HG03108 (cell line): ENCODE measurements around the gene ITCH.
"Not testable (repeated sequence)": the region's sequence is repeated elsewhere in the genome, so short reads cannot be mapped to it uniquely, and the experiment has no call there.

Experiments used
- ATAC-seq: cut with Tn5 transposase; IDR thresholded peaks from one replicate; pipeline ENCODE4 v1.9.1; 2021; ENCODE audit warnings: moderate library complexity; ENCODE audit not compliant: unreplicated experiment

ITCH gene

DNA sequence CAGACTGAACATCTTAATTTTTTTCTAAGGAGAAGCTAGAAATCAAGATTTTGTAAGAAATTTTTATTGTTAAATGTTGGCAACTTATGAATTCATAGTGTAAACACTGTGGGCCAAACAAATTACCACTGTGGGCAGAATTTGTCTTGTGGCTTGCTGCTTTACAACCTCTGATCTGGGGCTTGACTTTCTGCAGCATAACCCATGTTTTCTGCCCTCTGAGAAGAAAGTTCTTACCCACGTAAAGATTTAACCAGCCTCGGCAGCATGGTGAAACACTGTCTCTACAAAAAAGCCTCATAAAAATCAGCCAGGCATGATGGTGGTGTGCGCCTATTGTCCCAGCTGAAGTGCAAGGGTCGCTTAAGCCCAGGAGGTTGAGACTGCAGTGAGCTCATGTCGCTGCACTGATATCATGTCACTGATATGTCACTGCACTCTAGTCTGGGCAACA lies 12.9 kb downstream of the ITCH start:
- no peak for ATAC-seq

DNA sequence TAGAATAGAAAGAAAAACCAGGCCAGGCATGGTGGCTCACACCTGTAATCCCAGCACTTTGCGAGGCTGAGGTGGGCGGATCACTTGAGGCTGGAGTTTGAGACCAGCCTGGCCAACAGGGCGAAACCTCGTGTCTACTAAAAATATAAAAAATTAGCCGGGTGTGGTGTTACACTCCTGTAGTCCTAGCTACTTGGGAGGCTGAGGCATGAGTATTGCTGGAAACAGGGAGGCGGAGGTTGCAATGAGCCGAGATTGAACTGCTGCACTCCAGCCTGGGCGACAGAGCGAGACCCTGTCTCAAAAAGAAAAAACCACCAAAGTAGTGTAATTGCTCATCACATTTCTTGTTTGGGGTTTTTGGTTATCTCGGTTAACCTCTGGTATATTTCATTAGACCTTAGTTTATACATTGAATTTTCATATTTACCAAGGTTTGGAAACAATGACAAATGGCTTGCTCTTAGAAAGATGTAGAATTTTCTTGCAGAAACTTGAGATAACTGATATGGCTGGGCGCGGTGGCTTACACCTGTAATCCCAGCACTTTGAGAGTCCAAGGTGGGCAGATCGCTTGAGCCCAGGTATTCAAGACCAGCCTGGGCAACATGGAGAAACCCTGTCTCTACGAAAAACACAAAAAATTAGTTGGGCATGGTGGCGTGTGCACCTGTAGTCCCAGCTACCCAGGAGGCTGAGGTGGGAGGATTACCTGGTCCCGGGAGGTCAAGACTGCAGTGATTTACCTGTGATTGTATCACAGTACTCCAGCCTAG lies 14.2 kb downstream of the ITCH start:
- ATAC-seq, result peak; percentile 73

DNA sequence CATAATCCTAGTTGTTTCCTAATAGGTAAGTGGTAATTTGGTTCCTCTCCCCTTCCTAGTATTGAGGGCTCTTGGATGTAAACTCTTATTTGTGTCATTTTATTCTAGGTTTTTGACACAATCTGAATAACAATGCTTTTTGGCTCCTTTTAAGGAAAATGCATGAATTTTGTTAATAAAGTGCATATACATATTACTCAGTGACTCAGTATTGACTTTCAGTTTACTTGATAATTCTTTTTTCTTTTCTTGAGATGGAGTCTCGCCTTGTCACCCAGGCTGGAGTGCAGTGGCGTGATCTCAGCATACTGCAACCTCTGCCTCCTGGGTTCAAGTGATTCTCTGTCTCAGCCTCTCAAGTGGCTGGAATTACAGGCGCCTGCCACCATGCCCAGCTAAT lies 19.1 kb downstream of the ITCH start:
- no peak for ATAC-seq

DNA sequence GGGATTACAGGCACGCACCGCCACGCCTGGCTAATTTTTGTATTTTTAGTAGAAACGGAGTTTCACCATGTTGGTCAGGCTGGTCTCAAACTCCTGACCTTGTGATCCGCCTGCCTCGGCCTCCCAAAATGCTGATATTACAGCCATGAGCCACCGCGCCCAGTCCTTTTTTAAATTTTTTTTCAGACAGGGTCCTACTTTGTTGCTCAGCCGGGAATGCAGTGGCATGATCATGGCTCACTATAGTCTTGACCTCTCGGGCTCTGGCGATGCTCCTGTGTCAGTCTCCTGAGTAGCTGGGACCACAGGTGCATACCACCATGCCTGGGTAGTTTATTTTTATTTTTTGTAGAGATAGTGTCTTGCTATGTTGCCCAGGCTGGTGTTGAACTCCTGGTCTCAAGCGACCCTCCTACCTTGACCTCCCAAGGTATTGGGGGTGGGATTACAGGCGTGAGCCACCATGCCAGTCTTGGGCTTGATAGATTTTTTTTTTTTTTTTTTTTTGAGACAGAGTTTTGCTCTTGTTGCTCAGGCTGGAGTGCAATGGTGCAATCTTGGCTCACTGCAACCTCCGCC lies 19.9 kb downstream of the ITCH start:
- not testable (repeated sequence) for ATAC-seq

DNA sequence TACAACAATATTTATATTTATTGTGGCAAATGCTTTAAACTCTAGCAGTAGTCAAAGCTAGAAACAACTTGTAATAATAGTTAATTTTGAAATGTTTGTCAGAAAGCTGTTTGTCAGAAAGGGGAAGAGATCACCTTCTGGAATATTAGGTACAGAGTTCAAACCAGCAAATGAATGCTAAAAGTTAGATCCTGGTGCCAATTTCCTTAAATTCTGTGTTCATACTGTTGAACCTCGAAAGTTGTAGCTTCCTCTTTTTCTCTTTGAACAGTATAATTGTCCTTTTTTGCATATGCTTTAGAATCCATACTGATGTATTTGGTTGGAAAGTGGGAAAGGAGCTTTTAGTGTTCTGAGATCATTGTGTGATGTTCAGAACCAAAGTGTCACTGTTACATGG lies 22.4 kb downstream of the ITCH start:
- ATAC-seq, result no peak

DNA sequence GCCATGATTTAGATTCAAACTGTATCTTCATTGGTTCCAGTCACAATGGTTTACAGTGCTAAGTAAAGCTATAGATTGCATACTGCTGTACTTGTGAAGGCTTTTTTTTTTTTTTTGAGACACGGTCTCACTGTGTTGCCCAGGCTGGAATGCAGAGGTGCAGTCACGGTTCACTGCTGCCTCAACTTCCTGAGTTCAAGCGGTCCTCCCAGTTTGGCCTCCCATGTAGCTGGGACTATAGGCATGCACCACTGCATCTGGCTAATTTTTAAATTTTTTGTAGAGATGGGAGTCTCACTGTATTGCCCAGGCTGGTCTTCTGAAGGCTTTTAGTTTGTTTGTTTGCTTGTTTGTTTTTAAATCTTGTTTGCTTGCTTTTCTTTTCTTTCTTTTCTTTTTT lies 24.9 kb downstream of the ITCH start:
- no peak for ATAC-seq

DNA sequence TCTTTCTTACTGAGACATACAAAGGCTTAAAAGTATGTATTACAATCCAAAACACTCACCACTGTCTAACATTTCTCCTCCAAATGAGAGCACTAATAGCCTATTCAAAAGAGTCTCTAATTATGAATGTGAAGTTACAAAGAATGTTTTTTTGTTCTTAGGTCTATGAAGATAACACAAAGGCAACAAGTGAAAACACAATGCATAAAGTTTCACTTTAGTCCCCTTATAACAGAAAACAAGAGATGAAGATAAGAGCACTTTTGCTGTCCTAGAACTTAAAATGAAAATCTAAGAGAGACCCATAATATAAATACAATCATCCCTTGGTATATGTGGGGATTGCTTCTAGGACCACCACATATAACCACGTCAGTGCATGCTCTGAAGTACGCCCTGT lies 25.6 kb downstream of the ITCH start:
- no peak for ATAC-seq

DNA sequence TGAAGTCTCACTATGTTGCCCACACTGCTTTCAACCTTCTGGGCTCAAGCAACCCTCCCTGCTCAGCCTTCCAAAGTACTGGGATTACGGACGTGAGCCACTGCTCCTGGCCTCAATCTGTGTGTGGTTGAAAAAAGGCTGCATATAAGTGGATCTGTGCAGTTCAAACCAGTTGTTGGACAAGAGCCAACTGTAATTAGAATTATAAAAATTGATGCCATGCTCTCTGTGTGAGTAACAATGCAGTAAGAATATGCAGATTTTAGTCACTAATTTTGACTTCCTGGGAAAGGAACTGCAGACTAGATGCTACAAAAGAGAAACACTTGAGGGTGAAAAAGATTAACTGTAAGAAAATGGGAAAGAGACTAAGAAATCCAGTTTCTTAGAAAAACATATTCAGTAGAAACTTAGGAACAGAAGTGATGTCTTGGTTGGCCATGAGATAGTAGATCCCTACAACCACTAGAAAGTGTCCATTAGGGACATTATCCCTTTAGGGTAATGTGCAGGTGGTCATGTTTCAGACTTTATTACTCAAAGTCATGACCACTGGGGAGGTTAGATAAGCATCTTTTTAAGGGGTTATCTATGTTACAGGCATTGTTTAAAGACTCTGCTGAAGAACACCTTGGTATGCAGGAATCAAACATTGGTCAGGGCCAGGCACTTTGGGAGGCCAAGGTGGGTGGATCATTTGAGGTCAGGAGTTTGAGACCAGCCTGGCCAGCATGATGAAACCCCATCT lies 26.3 kb downstream of the ITCH start:
- ATAC-seq, result no peak

DNA sequence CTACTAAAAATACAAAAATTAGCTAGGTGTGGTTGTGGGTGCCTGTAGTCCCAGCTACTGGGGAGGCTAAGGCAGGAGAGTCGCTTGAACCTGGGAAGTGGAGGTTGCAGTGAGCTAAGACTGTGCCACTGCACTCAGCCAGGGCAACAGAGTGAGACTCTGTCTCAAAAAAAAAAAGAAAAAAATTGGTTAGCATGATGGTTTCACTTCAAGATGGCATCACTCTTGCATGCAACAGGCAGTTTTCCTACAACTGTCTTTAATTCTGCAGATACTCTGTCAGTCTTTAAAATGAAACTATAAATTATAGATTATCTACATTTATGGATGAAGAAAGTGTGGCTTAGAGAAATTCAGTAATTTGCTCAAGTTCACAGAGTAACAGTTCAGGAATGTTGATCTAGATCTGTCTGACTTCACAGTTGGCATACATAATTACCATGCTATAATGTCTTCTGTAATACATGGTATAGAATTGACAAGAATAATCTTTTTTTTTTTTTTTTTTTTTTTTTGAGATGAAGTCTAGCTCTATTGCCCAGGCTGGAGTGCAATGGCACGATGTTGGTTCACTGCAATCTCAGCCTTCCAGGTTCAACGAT lies 27.0 kb downstream of the ITCH start:
- no peak for ATAC-seq

DNA sequence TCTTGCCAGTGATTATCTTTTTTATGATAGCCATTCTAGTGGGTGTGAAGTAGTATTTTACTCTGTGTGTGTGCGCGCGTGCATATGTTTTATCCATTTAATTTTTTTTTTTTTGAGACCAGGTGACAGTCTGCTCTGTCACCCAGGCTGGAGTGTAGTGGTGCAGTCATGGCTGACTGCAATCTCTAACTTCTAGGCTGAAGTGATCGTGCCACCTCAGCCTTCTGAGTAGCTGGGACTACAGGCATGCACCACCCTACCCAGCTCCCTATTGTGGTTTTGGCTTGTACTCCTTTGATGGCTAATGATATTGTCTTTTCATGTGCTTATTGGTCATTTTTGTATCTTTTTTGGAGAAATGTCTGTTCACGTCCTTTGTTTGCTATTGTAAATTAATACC lies 33.3 kb downstream of the ITCH start:
- no peak for ATAC-seq

DNA sequence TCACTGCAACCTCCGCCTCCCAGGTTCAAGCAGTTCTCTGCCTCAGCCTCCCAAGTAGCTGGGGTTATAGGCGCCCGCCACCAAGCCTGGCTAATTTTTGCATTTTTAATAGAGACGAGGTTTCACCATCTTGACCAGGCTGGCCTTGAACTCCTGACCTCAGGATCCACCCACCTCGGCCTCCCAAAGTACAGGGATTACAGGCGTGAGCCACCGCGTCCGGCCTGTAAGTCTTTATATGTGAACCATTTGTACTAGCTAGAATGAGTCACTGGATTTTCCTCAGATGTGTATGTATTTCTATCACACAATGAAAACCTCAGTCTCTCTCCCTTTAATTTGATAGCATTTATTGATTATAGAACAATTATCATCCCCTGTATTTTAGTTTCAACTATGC lies 34.0 kb downstream of the ITCH start:
- no peak for ATAC-seq

DNA sequence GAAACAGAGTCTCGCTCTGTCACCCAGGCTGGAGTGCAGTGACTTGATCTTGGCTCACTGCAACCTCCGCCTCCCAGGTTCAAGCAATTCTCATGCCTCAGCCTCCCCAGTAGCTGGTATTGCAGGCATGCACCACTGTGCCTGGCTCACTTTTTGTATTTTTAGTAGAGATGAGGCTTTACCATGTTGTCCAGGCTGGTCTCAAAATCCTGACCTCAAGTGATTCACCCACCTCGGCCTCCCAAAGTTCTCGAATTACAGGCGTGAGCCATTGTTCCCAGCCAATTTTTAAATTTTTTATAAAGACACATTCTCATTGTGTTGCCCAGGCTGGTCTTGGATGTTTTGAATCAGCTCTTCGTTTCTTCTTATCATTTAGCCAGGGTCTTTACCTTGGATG lies 37.7 kb downstream of the ITCH start:
- not testable (repeated sequence) for ATAC-seq

DNA sequence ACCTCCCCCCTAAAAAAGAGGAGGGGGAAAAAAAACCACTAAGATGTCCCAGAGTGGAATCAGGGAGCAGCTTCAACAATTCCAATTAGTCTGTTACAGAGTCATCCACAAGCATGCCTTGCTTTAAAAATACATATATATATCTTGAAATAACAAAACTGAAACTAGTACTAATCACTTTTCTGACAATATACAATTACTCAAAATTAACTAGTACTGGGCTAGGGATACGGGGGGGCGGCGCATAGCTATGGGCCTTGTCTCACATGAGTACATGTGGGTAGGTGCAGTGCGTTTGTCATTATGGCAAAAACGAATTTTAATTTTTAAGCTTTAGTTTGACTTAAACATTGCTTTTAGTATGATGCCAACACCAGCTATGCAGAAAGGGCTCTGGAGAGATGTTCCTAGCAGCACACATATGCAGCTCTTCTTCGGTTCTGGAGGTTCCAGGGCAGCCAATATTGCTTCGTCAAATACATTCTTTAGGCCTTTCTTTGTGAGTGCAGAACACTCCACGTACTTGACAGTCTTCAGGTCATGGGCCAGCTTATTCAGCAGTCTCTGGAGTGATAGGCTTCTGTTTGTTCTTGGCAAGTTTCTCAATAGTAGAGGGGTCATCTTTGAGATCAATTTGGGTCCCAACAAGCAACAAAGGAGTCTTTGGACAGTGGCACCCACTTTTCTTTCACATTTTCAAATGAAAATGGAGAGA lies 38.8 kb downstream of the ITCH start:
- no peak for ATAC-seq

DNA sequence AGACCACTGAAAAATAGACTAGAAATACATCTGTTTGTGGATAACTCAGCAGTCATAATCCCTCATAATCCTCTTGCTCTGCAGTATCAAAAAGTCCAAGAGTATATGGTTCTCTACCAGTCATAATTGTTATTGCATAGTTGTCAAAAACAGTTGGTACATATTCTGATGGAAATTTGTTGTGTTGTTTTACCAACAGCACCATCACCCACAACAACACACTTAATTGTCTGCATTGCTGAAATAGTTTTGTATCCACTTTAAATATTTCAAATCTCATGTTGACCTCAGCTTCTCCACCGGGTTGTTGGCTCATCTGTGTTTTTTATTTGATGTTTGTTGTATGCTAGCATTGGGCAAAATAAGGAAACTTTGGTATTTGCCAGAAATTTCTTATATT lies 39.4 kb downstream of the ITCH start:
- ATAC-seq, result no peak

DNA sequence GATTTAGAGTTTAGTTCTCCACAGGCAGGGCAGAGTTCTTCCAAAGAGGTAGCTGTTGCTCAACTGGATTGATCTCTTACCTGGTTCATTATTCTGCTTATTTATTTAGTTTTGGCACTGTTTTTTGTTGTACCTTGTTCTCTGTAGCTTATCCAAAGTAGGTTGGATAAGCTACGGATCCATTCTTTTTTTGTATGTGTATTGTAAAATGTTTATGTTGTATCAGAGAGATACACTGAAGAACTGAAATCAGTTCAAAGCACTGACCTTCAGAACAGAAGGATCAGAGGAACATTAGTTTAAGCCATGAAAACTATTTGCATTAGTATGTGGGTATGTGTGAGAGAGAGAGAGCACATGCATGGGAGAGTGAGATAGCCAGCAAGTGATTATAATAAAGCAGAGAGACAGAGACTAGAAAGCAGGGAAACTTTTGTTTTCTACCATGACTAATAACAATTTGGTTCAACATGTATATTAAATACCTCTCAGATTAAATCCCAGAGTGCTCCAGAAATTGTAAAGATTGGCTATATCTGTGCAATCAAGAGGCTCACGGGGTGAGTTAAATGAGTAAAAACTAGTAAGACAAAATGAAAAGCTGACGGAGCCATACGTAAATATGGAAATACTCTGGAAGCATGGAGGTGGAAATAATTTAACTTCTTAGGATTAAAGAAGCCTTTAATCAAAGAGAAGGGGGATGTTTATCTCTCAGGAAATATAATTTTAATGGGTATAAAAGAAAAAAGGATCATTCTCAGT lies 40.2 kb downstream of the ITCH start:
- no peak for ATAC-seq

DNA sequence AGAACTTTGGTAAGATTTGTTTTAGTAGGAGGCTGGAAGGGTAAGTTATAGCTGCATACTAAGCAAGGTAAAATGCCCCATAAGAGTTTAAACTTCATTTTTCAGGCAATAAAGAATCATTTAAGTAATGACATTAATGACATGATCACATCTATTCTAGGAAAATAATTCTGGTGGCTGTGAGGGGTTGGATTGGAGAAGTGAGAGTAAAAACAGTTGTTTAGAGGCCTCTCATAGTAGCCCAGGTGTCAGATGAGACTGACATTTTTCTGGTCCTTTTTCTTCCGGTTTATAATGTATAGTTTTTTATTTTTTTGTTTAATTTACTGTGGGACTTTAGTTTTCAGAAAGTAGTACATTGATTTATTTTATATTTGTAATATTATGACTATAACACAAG lies 40.8 kb downstream of the ITCH start:
- ATAC-seq, result peak; percentile 61

DNA sequence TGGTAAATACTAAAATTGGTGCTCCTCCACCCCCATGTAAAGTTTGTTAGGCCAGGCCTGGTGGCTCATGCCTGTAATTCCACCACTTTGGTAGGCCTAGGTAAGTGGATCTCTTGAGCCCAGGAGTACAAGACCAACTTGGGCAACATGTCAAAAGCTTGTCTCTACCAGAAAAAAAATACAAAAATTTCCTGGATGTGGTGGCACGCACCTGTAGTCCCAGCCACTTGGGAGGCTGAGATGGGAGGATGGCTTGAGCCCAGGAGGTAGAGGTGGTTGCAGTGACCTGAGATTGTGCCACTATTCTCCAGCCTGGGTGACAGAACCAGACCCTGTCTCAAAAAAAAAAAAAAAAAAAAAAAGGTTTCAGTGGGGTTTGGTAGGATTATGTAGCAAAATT lies 41.7 kb downstream of the ITCH start:
- no peak for ATAC-seq

DNA sequence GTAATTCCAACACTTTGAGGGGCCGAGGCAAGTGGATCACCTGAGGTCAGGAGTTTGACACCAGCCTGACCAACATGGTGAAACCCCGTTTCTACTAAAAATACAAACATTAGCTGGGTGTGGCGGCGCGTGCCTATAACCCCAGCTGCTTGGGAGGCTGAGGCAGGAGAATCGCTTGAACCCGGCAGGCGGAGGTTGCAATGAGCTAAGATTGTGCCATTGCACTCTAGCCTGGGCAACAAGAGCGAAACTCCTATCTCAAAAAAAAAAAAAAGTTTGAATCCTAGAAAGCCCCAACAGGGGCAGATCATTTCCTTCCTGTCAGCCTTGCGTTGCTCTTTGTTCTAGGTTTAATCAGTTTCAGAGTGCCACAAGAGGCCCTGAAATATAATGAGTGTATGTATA lies 42.2 kb downstream of the ITCH start:
- ATAC-seq, result not testable (repeated sequence)

DNA sequence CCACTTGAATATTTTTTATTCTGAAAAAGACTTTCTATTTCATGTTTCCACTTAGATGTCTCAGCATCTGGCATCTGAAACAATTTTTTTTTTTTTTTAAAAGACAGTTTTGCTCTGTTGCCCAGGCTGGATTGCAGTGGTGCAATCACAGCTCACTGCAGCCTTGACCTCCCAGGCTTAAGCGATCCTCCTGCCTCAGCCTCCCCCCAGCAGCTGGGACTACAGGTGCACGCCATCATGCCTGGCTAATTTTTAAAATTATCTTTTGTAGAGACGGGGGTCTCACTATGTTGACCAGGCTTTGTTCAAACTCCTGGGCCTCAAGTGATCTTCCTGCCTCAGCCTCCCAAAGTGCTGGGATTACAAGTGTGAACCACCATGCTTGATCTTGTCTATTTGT lies 42.9 kb downstream of the ITCH start:
- not testable (repeated sequence) for ATAC-seq

DNA sequence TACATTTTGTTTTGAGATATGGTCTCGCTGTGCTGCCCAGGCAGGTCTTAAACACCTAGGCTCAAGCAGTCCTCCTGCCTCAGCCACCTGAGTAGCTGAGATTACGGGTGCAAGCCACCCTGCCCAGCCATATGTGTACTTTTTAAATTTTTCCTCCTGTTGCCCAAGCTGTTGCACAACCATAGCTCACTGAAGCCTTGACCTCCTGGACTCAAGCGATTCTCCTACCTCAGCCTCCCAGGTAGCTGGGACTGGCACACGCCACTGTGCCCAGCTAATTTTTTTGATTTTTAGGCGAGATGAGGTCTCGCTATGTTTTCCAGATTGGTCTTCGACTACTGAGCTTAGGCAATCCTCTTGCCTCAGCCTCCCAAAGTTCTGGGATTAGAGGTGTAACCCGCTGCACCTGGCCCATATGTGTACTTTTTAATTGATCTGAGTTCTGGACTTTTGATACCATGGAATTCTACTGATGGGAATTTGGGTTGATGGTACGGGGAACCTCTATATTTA lies 44.9 kb downstream of the ITCH start:
- ATAC-seq, result no peak
